HepG2 (cell line): ENCODE data around the gene SLC25A11. TPM values are rescaled to one million over a fixed set of nuclear protein-coding genes. Genes with fewer than 3 reads are reported as not detected.

Source experiments
- CCDC6 ChIP-seq: sonication (generic); formaldehyde crosslinking; IDR thresholded peaks from 2 replicates; pipeline ENCODE4 v1.8.1; 2022; ENCODE audit warnings: mild to moderate bottlenecking, missing genetic modification reagents, moderate library complexity
- DBP ChIP-seq: sonication (generic); formaldehyde crosslinking; IDR thresholded peaks from 2 replicates; pipeline ENCODE4 v1.4.0; 2020; ENCODE audit warnings: missing genetic modification reagents; ENCODE audit errors: not compliant biosample characterization
- GMEB2 ChIP-seq: IDR thresholded peaks from 2 replicates; pipeline ENCODE4 v1.6.1; 2016; ENCODE audit warnings: missing biosample characterization, missing genetic modification reagents, low read depth
- HNF4G ChIP-seq, 2 experiments: sonication (generic) in 1 of 2; formaldehyde crosslinking in 1 of 2; IDR thresholded peaks; 2 replicates each; pipeline versions ENCODE4 v1.4.0 to v1.6.1; 2011 to 2020; ENCODE audit warnings: borderline replicate concordance in 2 of 2, low read depth in 2 of 2, mild to moderate bottlenecking in 2 of 2, low read length in 1 of 2, missing genetic modification reagents in 1 of 2, moderate library complexity in 1 of 2
- MAFK ChIP-seq, 2 experiments: IDR thresholded peaks in 1 of 2; conservative IDR thresholded peaks in 1 of 2; 2 replicates each; pipeline ENCODE4 v1.6.1; 2011; ENCODE audit warnings: improper control_type of control experiment in 2 of 2, low read length in 2 of 2
- MED8 ChIP-seq: sonication (generic); formaldehyde crosslinking; IDR thresholded peaks from 2 replicates; pipeline ENCODE4 v1.8.1; 2023; ENCODE audit warnings: mild to moderate bottlenecking, missing genetic modification reagents; ENCODE audit not compliant: insufficient replicate concordance
- MXD3 ChIP-seq: IDR thresholded peaks from 2 replicates; pipeline ENCODE4 v1.6.1; 2016; ENCODE audit warnings: mild to moderate bottlenecking, missing biosample characterization, missing genetic modification reagents
- MZF1 ChIP-seq: sonication (generic); formaldehyde crosslinking; IDR thresholded peaks from 2 replicates; pipeline ENCODE4 v1.8.1; 2023; ENCODE audit warnings: mild to moderate bottlenecking, missing genetic modification reagents, borderline replicate concordance
- RFXAP ChIP-seq: sonication (generic); formaldehyde crosslinking; IDR thresholded peaks from 2 replicates; pipeline ENCODE4 v1.4.0; 2020; ENCODE audit warnings: missing genetic modification reagents, borderline replicate concordance
- XRCC5 ChIP-seq: fragments of 200-400 bp; formaldehyde crosslinking; optimal IDR thresholded peaks from 2 replicates; pipeline ENCODE3; 2017; ENCODE audit warnings: mild to moderate bottlenecking, low read length
- ZBTB10 ChIP-seq: sonication (generic); formaldehyde crosslinking; IDR thresholded peaks from 2 replicates; pipeline ENCODE4 v1.4.0; 2020; ENCODE audit warnings: missing genetic modification reagents, borderline replicate concordance
- ZHX2 ChIP-seq, 2 experiments: sonication (generic) in 1 of 2; formaldehyde crosslinking in 1 of 2; IDR thresholded peaks; 2 replicates each; pipeline versions ENCODE4 v1.6.1 to v1.9.0; 2014 to 2022; ENCODE audit warnings: antibody characterized with exemption in 1 of 2, borderline replicate concordance in 1 of 2, inconsistent platforms in 1 of 2, low read depth in 1 of 2, missing genetic modification reagents in 1 of 2
- polyA plus RNA-seq, 8 experiments: library from polyadenylated mRNA; depleted of rRNA in 3 of 8; stranded (reverse) in 7 of 8; unstranded in 1 of 8; fragments of >200 nt; fragmentation: Illumina TruSeq in 4 of 8; extraction: Trizol in 4 of 8; gene quantifications; 2 replicates each; pipeline versions ENCODE4 v1.2.1 to v1.2.3, GENCODE V29; 2011 to 2016; ENCODE audit warnings: low read depth in 4 of 8, missing spikeins in 1 of 8, mixed read lengths in 1 of 8; ENCODE audit not compliant: insufficient read depth in 1 of 8
- total RNA-seq, 5 experiments: library from RNA; depleted of rRNA; stranded (reverse); fragments of >200 nt; fragmentation: Illumina TruSeq; extraction: Trizol; gene quantifications; 2 replicates each; pipeline ENCODE4 v1.2.3, GENCODE V29; 2016; ENCODE audit warnings: low read depth in 1 of 5

The SLC25A11 gene
- total and polyA plus RNA-seq, 2 of the 13 experiments (the other 11 are each of a cell fraction or from before 2014, with no cell fraction given), result 35.4 to 47.2 TPM

GRCh38 chr17:4939796-4940554 lies at the start of gene SLC25A11, which contains the start of gene RNF167 (continued):
- TF ChIP-seq ZHX2 (IDR thresholded peaks at IDR 0.05; ENCODE audit: low read depth) (0 out of 2 replicates have a peak, but pooled peaks have one; percentile 52), ZHX2 (CRISPR knock-in tag; IDR thresholded peaks at IDR 0.05; ENCODE audit: borderline replicate concordance) (no peak), MXD3 (CRISPR knock-in tag) (no peak), RFXAP (CRISPR knock-in tag) (peak; percentile 64; the same call in 1 of the 2 replicates), CCDC6 (CRISPR knock-in tag) (0 out of 2 replicates have a peak, but pooled peaks have one; percentile 27), XRCC5 (peak; percentile 46), MED8 (CRISPR knock-in tag) (no peak), HNF4G (IDR thresholded peaks at IDR 0.05; ENCODE audit: borderline replicate concordance, low read depth, low read length) (no peak), HNF4G (CRISPR knock-in tag; IDR thresholded peaks at IDR 0.05; ENCODE audit: borderline replicate concordance, low read depth) (peak; percentile 35; the same call in 1 of the 2 replicates), MZF1 (CRISPR knock-in tag) (no peak), MAFK (conservative IDR thresholded peaks at IDR 0.05 in 1 of 2, IDR thresholded peaks at IDR 0.05 in 1 of 2; ENCODE audit: low read length in 2 of 2) (no peak), DBP (CRISPR knock-in tag) (no peak), GMEB2 (CRISPR knock-in tag) (peak; percentile 85), ZBTB10 (CRISPR knock-in tag) (0 out of 2 replicates have a peak, but pooled peaks have one; percentile 41)
